HG02970 (cell line): Measurements from ENCODE around the gene SLX9.
"Not testable (repeated sequence)": the region's sequence is repeated elsewhere in the genome, so short reads cannot be mapped to it uniquely, and the experiment has no call there.

Experiments used
- ATAC-seq: cut with Tn5 transposase; IDR thresholded peaks from one replicate; pipeline ENCODE4 v1.9.1; 2021; ENCODE audit warnings: mild to moderate bottlenecking, moderate library complexity, moderate number of reproducible peaks; ENCODE audit not compliant: unreplicated experiment, low FRiP score

SLX9 gene

DNA sequence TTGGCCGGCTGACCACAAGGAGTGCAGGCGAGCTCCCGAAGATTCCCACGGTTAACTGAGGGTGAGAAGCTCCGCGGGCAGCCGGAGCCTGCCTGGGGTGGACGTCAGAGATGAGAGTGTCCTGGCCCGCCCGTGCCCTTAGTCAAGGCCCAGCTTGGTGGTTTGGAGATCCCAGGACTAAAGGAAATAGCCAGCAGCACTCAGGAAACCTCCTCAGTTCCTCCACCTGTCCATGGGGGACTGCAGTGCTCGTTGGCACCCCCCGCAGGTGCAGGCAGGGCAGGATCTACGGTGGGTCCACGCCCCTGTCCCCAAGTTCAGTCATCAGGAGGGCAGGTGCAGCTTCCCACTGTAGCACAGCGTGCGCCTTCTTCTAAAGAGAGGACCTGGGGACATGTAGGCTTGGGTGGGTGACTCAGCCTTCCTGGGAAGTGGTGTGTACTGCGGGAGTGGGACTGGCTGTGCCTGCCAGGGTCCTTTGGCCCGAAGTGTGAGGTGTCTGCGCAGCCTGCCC is 32.5 kb downstream of the SLX9 start:
- no peak for ATAC-seq

DNA sequence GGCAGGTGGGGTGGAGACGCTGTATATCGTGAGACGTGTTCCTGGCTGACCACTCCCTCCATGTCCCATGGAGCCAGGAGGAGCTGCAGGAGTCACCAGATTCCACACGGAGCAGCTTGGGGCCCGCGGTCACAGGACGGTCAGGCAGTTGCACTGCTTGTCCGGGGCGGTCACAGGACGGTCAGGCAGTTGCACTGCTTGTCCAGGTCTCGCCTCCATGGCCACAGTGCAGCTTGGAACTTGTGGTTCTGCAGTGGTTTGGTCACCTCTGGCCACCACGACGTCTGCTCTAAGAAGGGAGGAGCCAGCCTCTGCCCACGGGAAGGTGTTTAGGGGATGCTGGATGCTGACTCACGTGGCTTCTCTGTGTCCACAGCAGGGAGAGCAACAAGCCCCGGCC is 33.0 kb downstream of the SLX9 start:
- ATAC-seq = no peak

DNA sequence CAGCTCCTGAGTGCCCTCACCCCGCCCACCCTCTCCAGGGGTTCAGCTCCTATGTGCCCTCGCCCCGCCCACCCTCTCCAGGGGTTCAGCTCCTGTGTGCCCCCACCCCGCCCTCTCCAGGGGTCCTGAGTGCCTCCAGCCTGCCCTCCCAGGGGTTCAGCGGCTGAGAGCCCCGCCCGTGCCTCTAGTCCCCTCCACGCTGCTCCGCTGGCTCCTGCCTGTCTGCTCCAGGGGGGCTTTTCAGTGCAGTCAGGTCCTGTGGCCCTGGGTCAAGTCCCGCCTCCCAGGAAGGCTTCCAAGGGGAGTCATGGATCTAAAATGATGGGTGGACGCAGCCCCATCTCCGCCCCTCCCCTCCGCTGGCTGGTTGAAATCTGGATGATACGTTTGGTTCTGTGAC is 33.8 kb downstream of the SLX9 start:
- no peak for ATAC-seq

DNA sequence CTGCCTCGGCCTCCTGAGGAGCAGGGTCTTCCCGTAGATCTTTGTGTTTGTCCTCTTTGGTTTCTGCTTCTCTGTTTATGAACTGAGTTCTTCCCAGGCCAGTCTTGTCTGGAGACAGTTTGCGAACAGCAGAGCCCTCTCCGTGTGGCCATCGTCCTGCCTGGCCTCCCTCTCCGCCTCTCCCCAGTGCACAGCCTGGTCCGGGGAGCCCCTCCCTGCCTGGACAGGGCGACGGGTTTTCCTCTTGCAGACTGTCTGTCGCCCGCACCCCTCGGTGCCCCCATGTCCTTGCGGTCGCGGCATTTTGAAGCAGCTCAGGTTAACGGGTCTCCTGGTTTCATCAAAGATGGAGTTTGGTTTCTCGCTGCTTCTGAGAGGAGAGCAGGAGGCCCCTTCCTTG is 34.8 kb downstream of the SLX9 start:
- ATAC-seq = no peak

DNA sequence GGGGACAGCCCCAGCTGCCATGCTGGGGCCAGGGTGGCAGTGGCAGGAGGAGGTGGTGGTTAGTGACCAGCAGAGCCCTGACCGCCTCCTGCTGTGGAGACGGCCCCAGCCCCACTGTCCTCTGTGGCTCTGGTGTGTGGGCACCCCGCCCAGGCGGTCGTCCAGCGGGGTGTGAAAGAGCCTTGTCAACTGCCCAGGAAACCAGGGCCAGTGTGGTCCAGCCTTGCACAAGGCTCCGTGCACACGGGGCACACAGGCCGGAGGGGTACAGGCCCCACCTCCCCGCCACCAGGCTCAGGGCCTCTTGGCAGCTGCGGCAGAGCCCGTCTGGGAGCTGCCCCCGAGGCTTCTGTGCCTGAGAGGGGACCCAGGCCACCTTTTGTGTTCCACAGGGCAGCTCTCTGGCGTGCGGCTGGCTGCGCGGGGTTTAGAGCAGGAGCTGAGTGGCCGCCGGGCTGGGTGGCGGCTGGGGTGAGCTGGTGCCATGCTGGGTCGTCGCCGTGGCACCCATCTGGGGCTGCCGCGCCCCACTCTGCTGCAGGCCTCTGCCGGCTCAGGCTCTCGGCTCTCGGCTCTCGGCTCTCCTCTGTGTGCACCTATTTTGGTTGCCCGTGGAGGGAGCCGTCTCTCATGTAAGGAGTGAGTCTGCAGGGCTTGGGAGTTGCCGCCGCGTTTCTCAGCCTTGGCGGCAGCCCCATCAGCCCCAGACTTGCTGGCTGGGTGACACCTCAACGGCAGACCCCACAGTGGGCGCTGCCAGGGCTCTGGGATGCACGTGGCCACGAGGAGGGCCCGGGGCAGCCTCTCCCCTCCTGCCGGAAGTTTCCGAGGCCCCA is 36.1 kb downstream of the SLX9 start:
- ATAC-seq = no peak

DNA sequence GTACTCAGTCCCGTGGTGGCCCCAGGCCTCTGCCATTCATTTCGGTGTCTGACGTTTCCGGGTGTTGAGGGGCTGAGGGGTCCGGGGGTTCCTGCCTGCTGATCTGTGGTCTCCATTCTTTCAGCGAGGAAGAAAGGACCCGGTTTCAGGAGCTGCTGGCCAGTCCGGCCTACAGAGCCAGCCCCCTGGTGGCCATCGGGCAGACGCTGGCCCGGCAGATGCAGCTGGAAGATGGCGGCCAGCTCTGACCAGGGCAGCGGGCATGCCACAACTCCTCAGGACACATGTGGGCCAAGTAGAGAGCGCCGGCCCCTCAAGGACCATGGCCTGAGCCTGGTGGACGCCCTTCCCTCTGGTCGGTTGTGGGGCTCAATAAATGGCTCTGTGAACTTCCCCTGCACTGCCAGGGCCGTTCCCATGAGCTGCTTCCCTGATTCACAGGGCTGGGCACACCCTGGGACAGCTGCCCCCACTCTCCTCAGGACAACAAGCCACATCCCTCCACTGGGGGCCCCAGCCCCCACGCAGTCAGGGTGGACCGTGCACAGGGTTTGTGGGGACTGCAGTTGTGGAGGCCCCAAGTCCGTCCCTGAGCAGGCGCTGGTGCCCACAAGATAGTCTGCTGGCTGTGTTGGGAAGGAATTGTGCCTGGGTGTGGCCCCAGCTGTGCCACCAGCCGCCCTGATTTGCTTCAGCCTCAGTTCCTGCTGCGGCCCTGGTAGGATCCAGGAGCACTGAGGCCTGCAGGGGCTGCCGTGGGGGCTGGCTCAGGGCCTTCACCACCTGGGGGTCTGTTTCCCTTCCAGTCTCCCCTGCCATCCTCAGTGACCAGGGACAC is 36.9 kb downstream of the SLX9 start:
- ATAC-seq = not testable (repeated sequence)

DNA sequence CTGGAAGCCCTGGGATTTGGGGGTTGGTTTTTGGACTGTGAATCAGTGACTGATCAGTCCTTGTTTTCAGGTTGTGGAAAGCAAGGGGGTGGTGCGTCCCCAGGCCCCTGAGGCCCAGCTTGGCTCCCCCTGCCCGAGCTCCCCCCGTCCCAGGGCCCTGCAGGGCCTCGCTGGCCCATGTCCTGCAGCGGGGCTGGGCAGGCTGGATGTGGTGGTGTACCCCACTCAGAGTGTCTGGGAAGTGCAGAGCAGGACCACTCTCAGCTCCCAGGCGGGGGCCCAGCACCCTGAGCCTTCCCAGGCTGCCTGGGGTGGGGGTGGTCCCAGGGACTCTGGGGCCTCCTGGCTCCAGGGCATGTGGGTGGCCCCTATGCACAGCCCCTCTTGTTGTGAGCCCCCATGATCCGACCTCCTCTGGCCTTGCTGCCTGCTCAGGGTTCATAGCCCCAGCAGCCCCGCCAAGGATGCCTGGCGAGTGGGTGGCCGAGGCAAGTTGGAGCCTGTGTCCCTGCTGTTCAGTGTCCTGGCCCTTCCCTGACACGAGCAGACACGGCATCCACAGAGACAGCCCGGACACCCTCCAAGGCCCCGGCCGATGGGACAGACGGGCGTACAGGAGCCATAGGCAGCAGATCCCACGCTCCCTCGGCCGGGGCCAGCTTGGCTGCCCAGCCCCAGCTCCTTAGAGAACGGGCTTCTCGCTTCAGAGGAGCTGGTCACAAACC is 37.9 kb downstream of the SLX9 start:
- ATAC-seq = no peak

DNA sequence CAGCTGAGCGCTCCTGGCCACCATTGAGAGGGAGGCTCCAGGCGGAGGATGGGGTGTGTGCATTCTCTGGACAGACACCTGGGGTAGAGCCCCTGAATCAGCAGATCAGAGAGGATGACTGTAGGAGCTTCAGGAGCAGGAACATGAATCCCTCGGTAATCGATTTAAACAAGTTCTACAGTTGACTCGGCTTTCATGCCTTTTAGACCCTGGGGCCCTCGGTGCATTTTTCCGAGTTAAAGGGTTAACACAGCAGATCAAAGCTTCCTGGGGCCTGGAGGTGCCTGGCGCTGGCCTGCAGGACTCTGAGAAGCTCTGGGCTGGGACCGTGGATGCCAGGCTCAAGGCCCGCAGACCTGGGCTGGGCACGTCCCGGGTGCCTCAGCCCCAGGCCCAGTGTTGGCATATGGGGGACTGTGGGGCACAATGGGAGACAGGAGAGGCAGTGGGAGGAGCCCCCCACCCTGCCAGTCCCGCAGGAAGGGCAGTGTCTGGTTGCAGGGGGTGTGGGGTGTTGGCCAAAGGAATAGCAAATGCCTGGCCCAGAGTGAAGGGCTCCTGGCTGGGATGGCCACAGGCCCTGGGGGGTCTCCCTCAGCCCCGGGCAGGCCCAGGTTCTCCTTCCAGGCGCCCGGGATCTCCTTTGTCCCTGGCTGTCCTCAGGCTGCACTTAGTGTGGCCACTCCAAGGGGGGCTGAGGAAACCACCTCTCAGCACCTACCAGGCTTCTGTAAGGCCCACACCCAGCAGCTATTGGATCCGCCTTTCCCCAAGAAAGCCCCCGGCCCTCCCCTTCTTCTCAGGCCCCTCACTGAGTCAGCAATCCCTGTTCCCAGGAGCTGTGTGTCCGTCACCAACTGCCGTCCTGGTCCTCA is 40.1 kb downstream of the SLX9 start:
- no peak for ATAC-seq

DNA sequence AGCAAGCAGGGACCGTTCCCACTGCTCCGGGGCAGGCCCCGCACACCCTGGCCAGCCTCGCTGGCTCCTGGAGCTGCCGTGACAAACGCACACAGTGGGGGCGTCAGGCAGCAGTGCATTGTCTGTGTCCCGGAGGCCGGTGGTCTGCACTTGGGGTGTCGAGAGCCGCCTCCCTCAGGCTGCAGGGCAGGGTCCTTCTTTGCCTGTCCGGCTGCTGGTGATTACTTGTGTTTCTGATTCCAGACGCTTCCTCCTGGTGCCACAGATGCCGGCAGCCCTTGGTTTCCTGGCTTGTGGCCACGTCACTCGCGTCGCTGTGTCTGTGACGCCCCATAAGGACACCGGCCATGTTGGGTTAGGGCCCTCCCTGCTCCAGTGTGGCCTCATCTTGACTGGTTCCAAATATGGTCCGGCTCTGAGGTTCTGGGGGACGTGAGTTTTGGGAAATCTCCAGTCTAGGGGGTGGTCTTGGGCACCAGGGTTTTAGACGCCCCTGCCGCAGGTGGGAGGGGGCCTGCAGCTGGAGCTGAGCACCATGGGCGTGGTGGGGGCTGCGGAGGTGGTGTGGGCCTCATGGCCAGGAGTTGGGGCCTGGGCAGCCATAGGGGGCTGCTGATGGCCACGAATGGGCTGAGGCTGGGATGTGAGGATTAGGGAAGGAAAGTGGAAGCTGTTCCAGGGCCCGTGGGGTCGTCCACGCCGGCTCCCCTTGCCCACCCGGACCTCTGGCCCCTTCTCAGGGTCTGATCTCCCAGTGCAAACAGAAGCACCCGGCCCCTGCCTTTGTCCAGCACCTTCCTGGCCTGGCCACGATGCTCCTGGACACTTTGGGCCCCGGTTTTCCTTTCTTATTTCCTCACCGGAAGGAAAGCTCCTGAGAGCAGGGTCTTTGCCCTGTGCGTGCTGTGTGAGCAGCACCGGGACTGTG is 41.0 kb downstream of the SLX9 start:
- ATAC-seq = no peak

DNA sequence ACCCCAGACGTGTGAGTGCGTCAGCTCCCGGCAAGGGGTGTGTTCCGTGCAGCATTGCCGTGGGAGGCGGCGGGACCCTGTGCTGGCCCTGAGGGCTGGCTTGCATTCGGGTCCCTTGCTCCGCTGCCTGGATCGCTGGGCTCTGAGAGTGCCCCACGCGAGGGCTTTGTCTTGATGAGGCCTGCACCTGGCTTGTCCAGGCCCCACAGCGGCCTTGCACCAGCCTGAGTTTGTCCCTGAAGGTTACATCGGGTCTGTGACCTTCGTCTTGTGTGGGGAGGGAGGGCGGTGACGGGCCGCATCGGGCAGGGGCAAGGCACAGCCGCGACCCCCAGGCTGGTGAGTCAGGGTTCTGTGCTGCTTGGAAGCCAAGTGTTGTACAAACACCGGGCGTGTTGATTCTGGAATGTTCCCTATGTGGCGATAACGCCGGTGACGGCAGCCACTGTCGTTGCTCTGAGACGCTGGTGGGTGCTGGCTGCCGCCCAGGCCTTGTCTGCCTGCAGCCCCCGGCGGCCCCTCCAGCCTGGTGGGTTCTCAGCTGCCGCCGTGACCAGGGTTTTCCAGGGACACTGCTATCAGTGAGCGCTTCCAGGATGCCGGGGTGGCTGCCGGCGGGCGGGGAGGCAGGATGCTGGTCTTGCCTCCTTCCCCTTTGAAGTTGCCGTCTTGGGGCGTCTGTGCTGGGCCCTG is 42.9 kb downstream of the SLX9 start:
- no peak for ATAC-seq

DNA sequence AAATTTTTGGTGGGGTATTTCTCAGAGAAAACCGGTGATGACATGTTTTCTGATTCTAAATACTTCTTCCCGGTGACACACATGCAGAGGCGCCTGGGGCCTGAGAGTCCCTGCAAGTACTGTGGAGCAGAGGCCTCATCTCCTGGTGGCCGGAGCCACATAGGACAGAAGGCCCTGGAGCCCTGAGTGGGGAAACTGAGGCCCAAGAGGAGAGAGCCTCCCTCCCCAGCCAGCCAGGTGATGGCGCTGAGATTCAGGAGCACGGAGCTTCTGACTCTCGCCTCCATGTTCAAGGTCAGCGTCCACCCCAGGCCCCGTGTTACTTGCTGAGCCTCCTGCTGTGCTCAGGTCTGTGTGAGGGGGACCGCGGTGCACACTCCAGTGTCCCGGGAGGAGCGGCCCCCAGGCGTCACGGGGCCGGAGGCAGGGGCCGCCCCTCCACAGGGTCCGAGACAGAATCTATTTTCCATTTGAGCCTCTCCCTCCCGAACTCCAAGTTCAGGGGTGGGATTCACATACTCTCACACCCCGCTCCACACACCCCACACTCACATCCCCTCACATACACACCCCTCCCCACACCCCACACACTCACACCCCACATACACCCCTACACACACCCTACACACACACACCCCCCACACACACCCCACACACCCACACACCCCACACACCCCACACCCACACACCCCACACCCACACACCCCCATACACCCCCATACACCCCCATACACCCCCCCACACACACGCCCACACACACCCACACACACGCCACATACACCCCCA is 43.8 kb downstream of the SLX9 start:
- ATAC-seq = no peak

DNA sequence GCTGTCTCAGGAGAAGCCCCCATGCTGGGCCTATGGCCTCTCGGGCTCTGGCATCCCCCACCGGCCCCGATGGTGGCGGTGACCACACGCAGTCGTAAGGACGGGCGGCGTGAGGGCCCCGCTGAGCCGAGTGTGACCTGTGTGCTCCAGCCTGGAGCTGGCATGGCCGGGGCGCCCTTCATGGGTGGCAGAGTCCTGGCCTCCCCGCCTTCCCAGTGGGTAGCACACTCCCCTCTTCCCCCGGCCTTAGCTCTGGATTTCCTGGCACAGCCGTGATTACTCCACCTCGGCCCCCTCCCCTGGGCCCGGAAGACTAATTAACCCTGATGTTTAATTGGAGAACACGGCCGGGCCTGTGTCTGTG is 44.6 kb downstream of the SLX9 start:
- ATAC-seq = no peak

DNA sequence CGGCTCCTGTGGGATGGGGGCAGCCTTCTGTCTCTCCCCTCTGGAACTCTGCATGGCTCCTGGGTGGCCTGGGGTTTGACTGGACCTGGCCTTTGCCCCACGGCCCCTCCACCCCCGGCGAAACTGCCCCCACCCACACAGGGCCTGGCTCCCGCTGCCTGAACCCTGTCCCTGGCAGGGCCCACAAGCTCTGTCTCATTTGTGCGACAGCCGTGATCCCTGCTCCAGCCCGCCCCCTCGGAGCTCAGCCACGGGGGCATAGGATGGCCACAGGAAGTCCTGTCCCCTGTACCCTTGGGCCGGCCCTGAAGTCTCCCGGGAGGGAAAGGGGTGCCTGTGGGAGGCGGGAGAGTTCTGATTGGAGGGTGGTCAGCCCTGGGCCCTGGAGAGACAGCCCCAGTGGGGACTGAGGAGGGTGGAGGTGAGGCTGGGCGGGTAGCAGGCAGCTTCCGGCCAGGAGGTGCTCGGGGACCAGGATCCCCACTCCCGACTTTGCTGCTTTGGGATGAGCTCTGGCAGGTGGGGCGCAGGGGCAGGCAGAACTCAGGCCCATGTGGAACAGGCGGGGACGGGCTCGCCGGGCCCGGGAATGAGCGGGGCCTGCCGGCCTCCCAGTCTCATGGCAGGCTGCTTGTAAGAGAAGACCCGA is 45.1 kb downstream of the SLX9 start:
- ATAC-seq = no peak

DNA sequence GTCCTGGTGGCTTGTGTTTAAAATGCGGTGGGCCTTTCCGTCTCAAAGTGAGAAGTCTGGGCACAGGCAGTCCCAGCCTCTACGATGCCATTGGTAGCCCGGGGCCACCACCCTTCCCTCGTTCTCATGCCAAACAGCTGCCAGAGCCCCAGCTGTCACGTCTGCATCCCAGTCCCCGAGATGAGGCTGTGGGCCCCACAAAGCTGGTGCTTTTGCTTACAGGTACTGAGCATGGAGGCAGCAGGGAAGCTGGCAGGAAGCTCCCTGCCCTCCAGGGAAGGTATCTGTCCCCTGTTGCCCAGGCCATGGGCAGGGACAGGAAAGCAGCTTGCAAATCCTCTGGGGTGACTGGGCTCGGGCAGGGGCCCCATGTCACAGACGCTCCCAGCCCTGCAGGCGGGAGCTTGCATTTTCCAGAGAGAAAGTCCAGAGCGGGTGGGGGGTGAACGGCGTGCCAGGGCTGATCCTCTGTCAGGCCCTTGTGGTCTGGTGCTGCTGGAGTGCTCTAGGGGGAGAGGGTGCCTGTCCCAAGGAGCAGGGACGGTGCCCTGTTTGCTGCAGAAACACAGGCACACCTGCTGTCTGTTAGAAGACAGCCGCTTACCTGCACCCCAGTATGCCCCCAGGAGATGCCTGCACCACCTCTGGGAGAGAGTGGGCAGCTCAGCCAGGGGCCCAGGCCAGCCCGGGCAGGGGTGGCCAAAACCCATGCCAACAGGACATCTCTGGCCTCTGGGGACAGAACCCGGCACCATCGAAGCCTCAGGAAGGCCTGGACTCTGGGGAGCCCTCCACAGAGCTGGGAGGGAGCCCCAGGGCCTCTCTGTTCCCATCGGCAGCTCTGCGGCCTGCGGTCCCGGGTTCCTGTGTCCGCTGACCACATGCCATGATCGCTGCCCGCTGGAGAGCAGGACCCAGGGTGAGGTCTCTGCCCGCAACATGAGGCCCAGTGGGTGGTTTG is 45.9 kb downstream of the SLX9 start:
- no peak for ATAC-seq

DNA sequence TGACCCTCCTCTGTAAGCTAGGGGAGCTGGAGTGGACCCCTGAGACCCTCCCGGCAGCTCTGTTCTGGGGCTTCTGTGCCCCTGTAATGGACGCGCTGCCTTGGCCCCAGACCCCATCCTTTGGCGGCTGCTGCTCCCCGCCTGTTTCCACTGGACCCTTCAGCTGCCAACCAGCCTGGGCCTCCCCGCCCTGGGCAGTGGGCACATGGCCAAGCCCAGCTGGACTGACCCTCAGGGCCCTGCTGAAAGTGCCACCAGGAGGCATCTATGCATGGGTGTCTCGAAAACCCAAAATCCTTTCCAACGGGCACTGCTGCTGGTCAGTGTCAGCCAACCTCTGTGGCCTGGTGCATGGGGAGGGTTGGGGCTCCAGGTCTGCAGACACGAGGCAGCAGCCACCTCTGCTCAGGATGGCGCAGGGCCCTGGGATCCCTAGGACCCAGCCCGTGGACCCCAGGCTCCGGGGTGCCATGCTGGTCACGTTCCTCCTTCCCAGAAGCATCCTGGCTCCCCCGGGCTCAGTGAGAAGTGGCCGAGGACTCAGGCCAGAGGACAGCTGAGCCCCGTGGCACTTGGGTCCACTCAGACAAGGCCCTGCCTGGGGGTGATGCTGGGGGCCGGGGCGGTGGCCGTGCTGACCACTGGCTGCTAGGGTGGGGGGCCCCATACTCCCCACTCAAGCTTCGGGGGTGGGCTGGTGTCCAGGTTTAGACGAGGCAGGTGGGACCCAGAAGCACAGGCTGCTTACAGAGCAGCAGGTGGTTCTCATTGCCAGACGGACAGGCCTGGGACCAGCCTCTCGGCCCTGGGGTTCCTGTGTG is 46.9 kb downstream of the SLX9 start:
- ATAC-seq = no peak
